ENCODE data around the gene SOX2.

The SOX2 gene

DNA sequence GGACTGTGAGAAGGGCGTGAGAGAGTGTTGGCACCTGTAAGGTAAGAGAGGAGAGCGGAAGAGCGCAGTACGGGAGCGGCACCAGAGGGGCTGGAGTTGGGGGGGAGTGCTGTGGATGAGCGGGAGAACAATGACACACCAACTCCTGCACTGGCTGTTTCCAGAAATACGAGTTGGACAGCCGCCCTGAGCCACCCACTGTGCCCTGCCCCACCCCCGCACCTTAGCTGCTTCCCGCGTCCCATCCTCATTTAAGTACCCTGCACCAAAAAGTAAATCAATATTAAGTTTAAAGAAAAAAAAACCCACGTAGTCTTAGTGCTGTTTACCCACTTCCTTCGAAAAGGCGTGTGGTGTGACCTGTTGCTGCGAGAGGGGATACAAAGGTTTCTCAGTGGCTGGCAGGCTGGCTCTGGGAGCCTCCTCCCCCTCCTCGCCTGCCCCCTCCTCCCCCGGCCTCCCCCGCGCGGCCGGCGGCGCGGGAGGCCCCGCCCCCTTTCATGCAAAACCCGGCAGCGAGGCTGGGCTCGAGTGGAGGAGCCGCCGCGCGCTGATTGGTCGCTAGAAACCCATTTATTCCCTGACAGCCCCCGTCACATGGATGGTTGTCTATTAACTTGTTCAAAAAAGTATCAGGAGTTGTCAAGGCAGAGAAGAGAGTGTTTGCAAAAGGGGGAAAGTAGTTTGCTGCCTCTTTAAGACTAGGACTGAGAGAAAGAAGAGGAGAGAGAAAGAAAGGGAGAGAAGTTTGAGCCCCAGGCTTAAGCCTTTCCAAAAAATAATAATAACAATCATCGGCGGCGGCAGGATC, at the start of gene SOX2:
TSS of gene SOX2 (plus strand) at position 601 of the 811 bp plus-strand sequence. CDS start 436 bp downstream, outside the sequence.
- DNase-seq (ENCODE audit: low read depth in 2 of 2): no peak

DNA sequence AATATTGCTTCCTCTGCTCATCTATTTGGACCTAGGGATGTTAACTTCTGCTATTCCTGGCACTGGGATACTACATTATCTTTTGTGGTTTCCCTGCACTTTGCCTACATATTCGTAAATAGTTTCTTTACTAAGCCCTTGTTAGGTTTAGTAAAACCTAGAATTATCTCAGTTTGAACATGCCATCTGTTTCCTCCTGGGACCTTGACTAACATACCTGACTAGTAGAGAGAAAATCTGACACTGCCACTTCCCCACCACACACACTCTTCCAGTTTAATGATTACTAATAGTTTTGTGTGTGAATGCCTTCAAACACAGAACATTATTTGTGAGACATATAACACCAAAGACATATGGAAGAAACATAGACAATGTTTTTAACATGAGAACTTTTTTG, 28.2 kb upstream of the SOX2 start:
- no peak for DNase-seq (ENCODE audit: low read depth in 2 of 2)

DNA sequence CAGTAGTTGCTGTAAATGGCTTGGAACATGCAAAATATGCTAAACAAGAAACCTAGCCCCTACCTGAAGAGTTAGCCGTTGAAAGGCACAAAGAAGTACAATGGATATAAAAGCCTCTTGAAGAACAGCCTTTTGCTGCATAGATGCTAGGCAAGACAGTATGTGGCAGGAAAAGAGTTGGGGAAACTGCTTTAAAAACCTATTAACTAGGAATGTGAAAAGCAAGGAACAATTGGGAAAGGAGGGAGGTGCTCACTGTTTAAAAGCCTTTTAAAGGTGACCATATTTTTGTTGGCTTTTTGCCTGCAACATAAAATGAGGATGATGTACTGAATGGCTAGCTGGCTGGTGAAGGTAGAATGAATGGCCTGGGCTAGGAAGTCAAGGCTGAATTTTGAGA, 24.5 kb upstream of the SOX2 start:
- no peak for DNase-seq (ENCODE audit: low read depth in 2 of 2)

DNA sequence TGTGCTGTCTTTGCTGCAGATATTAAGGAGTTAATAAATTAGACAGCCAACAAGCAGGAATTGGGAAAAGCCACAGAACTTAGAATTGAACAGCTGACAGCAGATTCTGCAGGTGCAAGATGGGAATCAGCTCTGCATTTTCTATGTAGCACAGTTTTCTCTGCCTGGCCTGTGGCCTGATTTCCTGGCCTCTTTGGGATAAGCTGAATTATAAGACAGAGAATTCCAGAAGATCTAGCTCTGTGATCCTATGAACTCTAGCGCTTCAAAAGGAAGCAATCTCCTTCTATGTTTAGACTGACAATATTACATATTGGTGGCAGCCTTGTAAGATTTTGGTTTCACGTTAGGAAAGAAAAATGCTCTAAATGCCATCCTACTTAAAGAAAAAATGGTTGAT, 24.0 kb upstream of the SOX2 start:
- DNase-seq (ENCODE audit: low read depth in 2 of 2): no peak

DNA sequence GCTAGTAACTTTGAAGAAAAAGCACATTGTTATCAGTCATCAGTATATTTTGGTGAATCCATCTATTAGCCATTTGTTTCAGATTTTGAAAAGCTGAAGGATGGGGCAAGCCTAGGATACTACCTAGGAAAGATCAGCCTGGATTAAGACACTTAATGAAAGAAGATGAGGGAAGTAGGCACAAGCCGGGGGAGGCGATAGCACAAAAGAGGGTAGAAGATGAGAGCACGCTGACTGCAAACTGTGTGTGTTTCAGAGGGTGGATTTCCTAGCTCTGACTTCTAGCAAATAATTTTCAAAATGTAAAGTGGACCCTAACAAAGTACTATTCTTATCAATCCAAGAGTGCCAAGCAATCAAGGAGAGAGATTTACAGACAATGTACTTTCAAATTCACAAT, 22.2 kb upstream of the SOX2 start:
- DNase-seq (ENCODE audit: low read depth in 2 of 2): no peak

DNA sequence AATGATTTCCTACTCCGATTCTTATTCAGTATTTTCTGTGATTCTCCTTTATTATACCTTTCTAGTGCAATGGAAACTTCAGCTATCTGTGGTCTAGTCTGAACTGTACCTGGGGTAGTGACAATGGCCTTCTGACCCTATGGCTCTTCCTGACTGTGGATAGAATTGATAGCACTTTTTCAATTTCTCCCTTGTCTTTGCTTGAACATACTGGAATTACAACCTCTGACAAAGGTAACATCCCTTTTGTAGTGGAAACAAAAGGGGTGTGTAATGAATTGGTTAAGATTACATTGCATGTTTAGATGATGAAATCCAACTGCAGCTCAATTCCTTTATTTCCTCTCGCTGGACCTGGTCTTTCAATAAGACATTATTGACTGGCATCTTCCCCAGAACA, 21.0 kb upstream of the SOX2 start:
- DNase-seq (ENCODE audit: low read depth in 2 of 2): no peak

DNA sequence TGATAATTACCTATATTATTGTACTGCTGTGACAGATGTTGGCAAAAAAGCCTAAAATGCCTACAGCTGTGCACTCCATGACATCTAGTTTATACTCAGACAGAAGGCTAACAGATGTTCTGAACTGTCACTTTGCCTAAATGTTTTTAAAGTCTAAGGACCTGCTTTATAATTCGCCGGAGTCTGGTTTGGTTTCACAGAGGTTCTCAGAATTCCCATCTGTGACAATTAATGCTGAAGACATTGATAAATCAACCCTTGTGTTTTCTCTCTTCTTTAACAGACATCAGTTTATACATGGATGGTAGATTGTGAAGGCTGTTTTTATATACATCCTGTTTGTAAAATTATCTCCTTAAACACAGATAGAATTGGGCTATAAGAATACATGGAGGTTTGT, 19.8 kb upstream of the SOX2 start:
- no peak for DNase-seq (ENCODE audit: low read depth in 2 of 2)

DNA sequence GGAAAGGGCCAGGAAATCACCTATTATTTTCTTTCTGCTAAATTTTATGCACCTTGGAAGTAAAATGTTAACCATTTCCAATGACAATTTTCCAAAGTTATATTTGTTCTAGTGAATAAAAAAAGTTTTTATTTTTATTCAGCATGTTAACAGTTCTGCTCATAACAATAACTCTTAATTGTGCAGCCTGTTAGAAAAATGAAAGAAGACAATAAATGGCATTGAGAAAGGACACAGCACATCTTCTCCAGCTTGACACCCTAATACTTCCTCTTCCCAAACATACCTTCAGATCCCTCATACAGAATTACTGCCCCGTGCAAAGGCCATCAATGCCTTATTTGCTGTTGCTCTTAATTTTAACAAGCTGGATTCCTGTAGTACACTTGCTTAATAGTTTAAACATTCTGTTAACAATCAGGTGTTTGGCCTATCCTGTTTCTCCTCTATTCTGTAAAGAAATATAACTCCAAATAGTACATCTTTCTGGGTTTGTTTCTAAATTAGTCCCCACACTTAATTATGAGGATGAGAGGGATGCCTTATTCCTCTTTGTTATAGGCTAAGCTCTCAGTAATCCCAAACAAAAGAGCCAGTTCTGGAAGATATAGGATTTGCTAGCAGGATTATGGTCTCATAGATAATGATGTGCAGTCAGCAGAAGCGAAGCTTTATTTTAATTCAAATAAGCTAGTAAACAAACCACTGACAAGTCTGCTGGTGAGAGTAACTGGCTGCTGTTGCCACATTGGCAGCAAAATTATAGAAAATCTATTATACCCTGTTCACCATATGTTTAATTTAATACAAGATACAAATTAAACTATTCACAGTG, 19.2 kb upstream of the SOX2 start:
- no peak for DNase-seq (ENCODE audit: low read depth in 2 of 2)

DNA sequence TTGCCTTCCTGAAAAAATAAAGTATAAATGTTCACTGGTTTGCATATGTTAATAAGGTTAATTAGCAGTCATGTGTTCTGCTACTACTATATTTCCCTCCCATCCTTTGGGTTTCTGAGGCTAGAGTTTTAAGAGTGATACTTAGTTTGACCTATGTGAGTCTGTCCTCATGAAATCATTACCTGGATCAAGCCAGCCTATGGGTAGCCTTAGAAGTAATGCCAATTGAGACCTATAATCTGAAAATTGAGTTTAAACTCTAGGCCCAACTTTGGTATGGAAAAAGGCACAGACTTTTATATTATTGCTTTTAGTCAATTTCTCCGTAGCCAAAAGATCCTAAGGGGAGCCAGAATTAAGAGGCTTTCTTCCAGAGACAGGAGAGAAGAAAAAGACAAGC, 18.4 kb upstream of the SOX2 start:
- DNase-seq (ENCODE audit: low read depth in 2 of 2): no peak

DNA sequence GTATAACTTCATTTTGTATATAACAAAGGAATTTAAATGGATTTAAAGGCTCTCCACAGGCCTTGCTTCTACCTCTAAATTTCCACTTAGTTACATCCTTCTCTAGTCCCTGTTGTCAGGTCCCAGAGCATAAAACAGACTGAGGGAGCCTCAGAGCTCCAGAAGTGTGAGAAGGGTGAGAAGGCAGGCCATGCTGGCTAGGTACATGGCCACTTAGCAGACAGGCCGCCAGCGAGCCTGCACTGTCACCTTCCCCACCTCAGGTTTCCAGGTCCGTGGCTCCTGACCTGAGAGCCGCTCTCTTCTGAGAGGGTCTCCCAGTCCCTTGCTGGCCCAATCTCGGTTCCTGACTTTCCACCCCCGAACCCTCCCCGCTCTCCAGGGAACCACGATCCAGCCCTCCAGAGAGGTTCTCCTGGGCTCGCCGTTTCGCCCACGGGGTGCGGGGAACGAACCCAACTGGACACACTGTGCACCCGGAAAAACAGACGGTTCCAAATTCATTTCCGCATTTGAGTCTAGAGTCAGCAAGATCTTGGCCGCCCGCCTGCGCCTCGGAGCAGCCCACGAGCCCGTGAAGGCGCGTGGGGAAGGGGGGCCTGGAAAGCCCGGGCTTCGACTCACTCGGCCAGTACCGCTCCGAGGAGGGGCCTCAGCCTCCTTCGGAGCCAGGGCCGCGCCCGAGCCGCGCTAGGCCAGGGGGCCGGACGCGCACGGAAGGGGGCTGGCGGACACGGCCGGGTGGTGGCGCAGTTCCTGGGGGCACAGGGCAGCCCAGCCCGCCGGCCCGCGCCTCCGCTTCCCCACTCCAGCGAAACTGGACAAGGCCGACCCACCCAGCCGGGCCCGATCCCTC, 16.7 kb upstream of the SOX2 start:
- DNase-seq (ENCODE audit: low read depth in 2 of 2): no peak

DNA sequence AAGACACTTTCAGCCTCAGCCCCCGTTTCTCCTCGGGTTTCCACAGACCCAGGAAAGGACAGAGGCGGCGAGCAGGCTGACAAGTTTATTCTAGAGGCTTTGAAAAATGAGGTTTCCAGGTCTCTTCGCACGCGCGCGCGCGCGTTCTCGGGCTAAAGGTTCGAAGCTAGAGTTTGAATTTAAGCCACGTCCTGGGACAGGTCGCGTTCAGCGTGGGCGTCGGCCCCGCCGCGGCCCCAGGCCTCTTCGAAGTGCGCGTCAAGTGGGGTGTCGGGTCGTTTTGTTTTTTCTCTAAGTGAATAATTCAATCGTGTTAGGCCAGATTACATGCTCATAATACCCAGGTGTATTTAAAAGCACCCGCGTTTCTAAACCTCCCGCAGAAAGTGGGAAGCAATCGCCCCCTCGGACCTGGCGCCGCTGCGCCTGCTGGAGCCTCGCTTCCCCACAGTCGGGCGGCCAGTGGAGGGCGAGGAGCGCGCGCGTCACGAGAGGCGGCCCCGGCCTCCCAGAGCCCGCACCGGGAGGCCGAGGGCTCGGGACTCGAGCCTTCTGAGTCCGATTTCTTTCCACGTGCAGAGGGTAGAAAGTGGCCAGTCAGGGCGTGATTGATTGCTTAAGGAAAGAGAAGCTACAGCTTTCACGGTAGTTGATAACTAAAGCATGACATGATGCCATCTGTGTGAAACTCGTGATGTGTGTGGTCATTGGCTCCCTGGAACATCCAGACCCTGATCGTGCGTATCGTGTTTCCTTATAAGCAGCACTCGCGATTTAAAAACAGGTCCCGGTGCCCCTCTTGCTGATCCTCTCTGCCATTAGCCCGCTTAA, 15.8 kb upstream of the SOX2 start:
- no peak for DNase-seq (ENCODE audit: low read depth in 2 of 2)

DNA sequence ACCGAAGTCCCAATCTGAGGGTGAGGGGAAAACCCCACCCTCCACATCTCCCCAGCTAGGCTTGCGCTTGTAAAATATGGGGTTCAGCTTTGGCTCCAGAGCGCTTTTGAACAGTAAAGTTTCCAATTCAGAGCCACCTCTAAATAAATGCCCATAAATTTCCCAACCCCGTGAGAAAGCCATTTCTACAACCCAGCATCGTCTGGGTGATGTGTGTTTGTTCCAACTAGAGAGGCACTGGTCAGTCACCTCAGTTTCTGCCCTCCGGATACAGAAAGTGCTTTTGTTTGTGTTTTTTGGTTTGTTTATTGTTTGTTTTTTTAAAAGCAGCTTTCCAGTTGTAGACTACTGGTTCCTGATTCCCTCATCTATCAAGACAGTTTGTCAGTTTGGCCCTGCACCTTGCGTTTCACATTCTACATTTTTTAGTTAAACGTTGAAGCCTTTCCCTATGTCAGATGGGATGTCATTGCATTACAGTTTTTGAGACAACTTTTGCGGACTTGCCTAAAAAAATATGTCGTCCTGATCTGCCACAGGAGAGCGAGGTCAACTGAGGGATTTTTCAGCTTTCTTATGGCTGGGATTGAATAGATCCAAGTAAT, 15.0 kb upstream of the SOX2 start:
- no peak for DNase-seq (ENCODE audit: low read depth in 2 of 2)

DNA sequence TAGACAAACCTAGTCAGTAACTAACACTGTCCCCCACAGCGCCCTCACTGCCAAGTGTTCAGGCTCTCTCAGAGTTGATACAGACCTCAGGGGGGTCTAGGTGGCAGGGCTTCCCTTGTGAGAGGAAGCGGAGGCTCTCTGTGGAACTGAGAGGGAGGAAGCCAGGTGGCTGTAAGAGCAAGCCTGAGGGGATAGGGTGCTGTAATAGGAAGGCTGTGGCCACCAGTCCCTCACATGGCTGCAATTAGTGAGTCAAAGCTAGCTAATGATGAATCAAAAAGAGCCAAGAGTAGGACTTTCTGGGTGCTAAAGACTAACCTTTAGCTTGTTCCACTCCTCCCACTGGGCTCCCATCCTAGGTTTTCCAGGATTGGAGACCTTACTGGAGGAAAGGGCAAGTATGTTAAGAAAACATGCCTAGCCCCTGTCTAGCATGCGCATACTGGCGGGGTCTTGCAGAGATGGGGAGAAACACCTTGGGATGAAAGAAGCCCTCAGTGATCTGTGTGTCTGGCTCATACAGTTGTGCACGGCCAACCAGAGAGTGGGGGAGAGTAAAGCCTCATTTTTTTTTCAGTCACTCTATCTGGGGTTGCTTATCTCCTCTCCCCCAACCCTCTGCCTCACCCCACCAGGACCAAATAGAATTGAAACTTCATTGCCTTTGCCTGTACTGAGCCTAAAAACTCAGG, 13.3 kb upstream of the SOX2 start:
- no peak for DNase-seq (ENCODE audit: low read depth in 2 of 2)

DNA sequence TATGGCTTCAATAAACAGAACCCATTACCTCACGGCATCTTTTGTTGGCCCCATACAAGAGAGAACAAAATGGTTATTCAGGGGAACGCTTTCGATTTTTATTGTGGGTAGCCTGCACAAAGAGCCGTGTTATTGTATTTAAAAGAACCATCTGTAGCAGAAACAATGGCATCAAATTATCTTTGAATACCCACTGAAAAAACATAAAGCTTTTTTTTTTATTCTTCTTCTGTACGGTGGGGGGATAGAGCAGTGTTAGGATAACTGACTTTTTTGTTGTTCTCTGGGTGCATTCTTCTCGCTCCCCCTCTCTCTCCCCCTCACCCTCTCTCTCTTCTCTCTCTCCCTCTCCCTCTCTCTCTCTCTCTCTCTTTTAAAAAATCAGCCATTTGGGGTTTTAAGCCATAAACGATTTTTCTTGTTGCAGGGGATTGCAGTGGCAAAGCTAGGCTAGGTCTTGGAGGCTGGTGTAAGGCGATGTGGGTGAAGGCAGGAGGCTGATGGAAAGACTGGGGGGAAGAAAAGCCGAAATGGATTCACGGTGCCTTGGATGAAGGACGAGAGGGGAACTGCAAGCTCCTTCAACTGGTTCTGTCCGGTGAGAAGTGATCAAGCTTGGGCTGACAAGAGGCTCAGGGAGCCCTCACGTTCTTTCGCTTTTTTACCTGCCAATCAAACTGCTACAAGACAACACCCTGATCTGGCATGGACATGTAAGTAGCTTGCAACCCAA, 12.4 kb upstream of the SOX2 start:
- DNase-seq (ENCODE audit: low read depth in 2 of 2): no peak

DNA sequence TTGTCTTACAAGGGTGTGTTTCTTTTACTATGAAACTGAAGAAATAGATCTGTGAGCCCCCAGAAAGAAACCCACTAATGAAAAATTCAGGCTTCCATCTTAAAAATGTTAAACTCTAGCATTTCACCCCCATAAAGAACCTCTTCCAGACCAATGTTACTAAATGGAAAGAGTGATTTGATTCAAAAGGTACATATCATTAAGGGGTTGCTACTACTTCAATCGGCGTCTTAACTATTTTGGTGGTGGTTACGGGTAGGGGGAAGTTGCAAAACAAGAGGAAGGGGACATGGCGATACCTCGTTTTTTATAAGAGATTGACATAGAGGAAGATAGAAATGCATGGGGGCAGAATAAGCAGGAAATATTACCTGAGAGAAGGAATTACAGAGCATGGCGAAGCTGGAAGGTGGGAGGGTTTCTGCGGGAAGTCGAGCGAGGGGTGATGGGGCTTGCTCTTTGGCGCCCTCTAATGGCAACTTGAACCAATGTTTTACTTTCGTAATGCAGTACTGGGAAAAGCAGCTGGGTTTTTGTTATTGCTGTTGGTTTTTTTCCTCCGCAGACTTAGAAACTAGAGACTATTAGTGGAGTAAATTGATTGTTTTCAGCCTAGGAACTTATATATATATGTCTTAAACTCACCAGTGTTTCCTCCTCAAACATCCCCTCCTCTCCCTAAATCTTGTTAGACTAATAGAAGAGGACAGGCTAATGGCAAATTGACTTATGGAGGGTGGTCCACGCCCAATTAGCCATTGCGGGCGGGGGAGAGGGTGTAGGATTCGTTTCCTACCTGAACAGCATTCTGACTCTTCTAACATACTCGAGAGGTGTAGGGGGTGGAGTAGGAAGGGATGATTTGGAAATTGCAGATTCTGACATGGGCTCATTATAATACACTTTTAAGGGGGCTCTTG, 11.3 kb upstream of the SOX2 start:
- no peak for DNase-seq (ENCODE audit: low read depth in 2 of 2)

DNA sequence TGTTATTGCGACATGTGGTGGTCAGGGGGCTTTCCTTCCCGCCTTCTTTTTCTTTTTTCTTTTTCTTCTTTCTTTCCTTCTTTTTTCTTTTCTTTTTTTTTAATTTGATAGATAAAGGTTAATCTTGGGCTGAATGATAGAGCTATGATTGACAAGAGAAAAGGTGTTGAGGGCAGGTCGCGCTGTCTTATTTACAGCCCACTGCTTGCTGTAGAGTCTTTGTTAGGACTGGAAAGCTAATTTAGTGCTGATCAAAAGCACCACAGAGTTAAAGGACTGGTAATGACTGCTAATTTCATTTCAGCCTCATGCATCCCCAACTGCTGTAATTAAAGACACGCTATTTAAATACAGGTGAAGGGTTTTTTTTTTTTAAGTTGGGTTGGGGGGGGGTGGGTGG, 10.6 kb upstream of the SOX2 start:
- no peak for DNase-seq (ENCODE audit: low read depth in 2 of 2)

DNA sequence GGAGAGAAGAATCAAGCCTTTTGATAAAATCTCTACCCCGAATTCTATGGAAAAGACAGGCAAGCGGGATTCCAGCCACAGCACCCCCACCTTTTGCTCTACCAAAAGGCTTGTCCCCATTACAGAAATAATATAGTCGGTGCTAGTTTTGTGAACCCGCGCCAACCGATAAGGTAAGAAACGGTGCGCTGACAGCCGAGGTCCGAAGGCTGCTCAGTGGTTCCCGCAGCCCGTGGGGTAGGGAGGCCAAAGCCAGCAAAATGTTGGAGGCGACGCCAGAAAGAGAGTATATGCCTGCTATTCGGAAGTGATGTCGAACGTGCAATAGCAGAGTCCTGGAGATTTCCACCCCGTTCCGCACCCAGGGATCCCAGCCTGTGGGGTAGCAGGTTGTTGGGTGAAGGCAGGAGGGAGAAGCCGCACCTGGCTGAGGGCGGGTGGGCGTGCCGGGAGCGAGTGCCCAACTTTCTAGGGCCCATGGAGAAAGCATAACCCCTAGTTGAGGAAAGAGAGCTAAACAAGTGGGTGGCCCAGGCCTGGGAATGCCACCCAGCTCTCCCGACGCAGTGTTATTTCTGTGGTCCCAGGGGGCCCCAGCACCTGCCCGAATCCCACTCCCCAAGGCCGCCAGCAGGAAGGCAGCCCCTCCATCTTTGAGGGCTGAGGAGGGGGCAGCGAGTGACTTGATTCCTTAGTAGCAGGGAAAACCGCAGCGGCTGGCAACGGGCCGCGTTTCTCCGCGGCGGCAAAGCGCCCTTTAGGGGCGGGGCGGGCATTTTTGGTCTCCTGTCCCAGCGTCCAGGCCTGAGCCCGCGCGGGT, 7.9 kb upstream of the SOX2 start:
- no peak for DNase-seq (ENCODE audit: low read depth in 2 of 2)

All from activated CD8-positive, alpha-beta memory T cell treated with anti-CD3 and anti-CD28 coated beads for 4 hours (primary cell).